A673 (cell line): ENCODE measurements around the gene CLSTN2.

Experiments used
- CTCF ChIP-seq: fragments of 300-800, 200-600 bp; sonication (generic); conservative IDR thresholded peaks from 2 replicates; pipeline ENCODE4 v1.5.1; 2017; ENCODE audit warnings: low read depth, mild to moderate bottlenecking, antibody characterized with exemption, low read length, moderate library complexity, mixed read lengths
- EZH2 ChIP-seq: fragments of 200-600 bp; sonication (generic); IDR thresholded peaks from 2 replicates; pipeline ENCODE4 v1.6.1; 2017; ENCODE audit warnings: borderline replicate concordance, low read depth, mild to moderate bottlenecking, mixed read lengths, antibody characterized with exemption, low read length; ENCODE audit not compliant: poor library complexity, severe bottlenecking

GRCh38 chr3:140233702-140234101 lies 298.7 kb downstream of the CLSTN2 start:
- TF ChIP-seq CTCF, result no peak
- no peak for TF ChIP-seq EZH2
